ENCODE results near the gene ANO7.
"Not testable (repeated sequence)": the region's sequence is repeated elsewhere in the genome, so short reads cannot be mapped to it uniquely, and the experiment has no call there.

ANO7 gene

DNA sequence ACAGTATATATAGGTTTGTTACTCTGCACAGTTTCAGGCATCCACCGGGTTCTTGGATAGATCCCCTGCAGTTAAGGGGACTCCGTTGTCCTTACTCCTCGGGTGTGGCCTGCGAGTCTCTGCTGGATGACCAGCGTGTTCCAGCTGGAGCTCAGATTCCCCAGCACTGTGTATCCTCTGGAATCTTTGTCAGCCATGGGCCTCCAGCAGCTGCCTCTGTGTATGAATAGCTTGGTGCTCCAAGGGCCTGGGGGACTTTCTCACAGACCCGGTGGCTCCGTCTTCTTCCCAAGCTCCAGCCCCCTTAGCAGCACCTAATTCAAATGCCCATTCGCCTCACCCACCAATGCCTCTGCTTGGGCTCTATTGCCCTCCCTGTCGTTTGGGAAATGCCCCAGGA, 6.3 kb downstream of the ANO7 start:
- DNase-seq = no peak

- no peak for DNase-seq
Observed at GRCh38 chr2:241195506-241196130, 7.1 kb downstream of the ANO7 start.

DNA sequence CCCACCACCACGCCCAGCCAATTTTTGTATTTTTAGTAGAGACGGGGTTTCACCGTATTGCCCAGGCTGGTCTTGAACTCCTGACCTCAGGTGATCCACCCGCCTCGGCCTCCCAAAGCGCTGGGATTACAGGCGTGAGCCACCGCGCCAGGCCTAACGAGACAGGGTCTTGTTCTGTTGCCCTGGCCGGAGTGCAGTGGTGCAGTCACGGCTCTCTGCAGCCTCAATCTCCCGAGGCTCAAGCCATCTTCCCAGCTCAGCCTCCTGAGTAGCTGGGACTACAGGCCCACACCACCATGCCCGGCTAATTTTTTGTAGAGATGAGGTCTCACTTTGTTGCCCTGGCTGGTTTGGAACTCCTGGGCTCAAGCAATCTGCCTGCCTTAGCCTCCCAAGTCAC, 8.8 kb downstream of the ANO7 start:
- DNase-seq = not testable (repeated sequence)

- DNase-seq = no peak
Observed at GRCh38 chr2:241197947-241198346, 9.5 kb downstream of the ANO7 start.

DNA sequence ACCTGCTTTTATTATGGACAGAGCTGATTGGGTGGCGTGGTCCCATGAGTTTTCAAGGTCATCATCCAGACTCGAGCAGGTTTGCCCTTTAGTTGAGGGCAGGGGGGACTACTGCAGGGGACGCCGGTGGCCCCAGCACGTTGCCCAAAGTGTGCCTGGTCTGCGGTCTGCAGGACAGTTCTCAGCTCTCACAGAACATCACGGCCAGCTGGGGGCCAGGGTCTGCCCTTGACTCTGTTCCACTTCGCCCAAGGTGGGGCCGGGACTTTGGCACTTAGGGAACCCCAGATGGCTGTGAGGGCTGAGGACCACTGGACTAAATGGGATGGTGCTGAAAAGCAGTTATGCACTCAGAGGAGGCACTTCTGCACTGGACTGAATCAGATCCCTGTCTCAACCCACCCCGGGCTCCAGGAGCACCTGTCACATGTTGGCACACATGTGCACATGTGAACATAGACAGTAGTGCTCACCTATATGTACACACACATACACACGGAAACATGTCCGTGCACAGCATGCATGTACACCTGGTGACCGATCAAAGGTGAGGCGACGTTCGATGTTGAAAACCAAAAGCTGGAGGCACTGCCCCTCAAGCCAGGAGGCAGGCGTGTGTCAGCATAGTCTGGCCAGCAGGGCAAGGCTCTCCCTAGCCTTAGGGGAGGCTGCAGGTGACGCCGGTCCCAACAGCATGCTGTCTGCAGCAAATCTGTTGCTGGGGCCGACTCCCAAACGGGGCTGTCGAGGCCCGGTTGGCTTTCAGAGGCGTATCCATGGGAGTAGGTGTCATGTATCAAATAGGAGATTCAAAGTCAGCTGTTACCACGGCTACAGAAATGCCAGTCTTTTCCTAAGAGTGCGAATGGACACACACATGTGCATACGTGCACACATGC, 10.2 kb downstream of the ANO7 start:
- no peak for DNase-seq

DNA sequence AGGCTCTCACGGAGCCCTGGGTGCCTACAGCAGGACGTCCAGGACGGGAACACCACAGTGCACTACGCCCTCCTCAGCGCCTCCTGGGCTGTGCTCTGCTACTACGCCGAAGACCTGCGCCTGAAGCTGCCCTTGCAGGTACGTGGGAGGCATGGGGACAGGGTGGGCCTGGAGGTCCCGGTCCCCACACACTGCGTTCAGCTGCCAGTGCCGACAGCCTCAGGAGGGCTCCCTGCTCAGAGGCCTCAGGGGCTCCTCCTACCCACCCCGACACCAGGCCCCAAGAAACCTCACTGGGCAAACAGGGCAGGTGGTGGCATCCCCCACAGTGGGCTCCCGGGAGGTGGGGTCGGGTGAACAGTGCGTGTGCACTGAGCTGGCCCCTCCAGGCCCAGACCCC, 10.8 kb downstream of the ANO7 start:
- DNase-seq = no peak

DNA sequence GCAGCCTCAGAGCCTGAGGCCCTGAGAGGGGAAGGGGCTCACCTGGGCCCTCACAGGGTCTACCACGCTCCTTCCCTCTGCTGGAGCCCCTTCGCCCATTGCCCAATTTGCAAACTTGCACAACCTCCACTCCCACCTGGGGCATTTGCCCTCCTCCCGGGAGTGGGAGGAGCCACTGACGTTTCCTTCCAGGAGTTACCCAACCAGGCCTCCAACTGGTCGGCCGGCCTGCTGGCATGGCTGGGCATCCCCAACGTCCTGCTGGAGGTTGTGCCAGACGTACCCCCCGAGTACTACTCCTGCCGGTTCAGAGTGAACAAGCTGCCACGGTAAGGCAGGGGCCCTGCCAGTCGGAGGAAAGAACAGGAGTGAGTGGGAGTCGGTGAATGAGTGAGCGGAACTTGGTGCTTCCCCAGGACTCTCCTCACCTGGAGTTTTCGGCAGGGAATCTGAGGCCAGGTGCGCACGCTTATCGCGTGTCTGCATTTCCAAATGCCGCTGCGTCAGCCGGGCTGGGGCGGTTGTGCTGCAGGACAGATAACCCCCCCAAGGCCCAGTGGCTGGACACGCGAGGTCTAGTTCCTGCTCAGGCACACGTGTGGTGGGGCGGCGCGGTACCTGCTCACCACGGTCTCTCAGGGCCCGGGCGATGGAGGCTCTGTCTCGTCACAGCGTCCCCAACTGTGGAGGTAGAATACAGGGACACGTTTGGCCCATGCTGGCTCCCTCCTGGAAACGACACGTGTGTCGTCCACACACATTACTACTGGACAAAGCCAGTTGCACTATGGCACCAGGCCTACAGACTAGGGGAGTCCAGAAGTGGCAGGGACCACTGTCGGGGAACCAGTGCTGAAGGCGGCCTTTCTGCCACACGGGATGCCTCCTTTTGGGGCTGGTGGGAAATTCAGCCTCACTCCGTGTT, 11.7 kb downstream of the ANO7 start:
- no peak for DNase-seq

GRCh38 chr2:241200822-241201395, 12.4 kb downstream of the ANO7 start:
- DNase-seq = no peak

DNA sequence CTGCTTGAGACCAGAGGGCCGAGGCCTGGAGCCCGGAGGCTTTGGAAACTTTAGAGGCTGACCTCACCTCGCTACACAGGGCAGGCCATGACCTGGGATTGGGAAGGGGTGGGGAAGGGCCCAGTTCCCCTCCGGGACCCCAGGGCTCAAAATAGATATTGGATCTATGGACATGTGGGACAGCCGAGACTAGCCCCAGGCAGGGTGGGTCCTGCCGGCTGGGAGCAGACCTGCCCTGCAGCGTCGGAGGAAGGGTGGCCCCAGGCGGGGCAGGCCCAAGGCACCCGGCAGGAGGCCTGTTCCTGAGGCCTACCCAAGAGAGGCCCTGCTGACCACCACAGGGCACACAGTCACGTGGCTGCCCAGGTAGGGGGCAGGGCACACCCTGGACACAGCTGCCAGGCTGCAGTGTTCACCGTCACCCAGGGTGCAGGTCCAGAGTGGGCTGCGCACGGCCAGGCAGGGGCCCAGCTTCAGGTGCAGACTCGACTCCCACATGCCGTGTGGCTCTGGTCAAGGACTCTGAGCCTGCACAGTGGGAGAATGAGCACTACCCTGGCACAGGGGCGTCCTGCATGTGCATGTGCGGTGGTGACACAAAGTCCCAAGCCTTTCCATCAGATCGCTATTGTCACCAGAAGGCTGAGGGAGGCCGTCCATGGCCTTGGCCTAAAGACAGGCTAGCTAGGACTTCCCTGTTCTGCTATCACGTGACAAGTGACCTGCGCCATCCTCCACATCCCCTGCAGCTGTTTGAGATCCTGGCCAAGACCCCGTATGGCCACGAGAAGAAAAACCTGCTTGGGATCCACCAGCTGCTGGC, 13.2 kb downstream of the ANO7 start:
- no peak for DNase-seq

- DNase-seq = no peak
Observed at GRCh38 chr2:241202268-241202585, 13.8 kb downstream of the ANO7 start.

GRCh38 chr2:241202681-241203080, 14.2 kb downstream of the ANO7 start:
- no peak for DNase-seq

DNA sequence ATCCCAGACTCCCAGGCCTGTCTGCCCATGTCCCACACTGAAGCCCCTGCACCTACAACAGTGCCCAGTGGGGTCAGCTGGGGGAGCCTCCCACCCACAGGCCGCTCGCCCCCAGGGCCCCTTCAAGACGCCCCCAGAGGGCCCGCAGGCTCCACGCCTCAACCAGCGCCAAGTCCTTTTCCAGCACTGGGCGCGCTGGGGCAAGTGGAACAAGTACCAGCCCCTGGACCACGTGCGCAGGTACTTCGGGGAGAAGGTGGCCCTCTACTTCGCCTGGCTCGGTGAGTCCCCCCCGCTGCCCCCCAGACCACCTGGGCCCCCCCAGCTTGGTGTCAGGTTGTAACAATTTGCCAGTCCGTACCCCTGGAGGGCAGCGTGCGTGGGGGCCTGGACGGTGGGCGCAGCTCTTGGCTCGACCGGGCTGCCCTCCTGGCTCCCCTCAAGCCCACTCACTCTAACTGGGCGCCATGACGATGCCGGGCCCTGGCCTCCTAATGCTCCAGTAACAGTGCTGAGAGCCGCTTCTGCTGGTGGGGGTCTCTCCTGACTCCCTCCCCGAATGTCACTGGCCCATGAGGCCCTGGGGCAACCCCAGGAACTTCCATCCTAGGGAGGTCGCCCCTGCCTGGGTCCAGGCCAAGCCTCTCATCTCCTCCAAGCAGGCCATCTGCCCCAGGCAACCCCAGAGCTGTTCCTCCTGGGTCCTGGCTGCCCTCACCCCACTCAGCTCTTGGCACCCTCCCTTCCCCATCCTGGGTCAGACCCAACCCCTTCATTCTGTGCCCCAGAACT, 14.9 kb downstream of the ANO7 start:
- no peak for DNase-seq

GRCh38 chr2:241204010-241204384, 15.5 kb downstream of the ANO7 start:
- no peak for DNase-seq

DNA sequence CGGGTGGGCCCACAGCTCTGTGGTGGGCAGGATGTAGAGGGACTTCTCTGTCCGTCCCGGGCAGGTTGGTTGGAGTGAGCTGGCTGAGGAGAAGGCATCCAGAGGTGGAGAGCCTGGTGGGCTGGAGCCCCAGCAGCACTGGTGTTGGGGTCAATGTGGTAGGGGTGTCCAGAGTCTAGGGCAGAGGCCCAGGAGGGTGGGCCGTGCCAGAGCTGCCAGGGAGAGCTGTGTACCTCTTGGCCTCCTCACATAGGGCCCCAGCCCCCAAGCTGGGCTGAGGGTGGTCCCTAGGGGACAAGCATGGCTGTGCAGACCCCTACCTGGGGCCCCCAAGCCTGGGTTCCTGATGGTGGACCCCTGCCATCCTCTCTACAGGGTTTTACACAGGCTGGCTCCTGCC, 16.0 kb downstream of the ANO7 start:
- DNase-seq = no peak

DNA sequence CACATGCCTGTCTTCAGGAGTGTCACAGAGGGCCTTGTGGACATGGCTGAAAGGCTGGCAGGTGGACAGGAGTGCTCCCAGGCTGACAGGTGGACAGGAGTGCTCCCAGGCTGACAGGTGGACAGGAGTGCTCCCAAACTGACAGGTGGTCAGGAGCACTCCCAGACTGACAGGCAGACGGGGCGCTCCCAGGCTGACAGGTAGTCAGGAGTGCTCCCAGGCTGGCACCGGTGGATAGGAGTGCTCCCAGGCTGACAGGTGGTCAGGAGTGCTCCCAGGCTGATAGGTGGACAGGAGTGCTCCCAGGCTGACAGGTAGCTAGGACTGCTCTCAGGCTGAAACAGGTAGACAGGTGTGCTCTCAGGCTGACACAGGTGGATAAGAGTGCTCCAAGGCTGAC, 16.6 kb downstream of the ANO7 start:
- no peak for DNase-seq

DNA sequence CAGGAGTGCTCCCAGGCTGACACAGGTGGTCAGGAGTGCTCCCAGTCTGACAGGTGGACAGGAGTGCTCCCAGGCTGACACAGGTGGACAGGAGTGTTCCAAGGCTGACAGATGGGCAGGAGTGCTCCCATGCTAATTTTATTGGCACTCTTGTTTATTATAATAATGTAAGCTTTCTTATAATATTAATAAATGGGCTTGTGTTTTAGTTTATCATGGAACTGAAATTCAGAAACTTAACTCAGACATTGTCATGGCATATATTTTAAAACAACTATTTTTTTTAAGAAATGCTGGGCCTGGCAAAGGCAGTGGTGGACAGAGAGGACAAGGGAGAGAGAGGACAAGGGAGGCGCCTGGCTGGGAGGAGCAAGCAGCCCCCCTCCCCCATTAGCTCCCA, 18.7 kb downstream of the ANO7 start:
- DNase-seq = no peak

DNA sequence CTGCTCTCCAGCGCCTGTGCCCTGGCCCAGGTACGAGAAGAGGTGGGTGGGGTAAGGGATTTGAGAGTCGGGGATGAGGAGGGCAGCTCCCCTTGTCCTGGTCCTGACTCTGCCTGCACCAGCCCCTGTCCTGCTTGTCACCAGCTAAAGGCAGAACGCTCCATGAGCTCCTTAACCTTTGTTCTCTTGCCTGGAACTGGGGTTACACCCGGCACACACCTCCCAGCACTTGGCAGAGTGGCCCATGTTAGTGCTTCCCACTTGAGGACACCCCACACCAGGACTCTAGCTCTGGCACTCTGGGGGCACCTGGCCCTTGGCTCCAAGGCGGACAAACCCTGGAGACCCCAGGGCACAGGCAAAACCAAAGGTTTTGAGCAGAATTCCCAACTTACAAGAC, 19.2 kb downstream of the ANO7 start:
- no peak for DNase-seq

GRCh38 chr2:241208058-241208457, 19.6 kb downstream of the ANO7 start:
- DNase-seq = no peak

DNA sequence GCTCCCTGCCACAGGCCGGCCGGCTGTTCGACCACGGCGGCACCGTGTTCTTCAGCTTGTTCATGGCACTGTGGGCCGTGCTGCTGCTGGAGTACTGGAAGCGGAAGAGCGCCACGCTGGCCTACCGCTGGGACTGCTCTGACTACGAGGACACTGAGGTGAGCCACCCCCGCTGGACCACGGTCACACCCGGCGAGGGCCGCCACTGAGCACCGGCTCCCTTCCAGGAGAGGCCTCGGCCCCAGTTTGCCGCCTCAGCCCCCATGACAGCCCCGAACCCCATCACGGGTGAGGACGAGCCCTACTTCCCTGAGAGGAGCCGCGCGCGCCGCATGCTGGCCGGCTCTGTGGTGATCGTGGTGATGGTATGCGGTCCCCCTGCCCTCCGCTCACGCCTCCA, 20.8 kb downstream of the ANO7 start:
- no peak for DNase-seq

DNA sequence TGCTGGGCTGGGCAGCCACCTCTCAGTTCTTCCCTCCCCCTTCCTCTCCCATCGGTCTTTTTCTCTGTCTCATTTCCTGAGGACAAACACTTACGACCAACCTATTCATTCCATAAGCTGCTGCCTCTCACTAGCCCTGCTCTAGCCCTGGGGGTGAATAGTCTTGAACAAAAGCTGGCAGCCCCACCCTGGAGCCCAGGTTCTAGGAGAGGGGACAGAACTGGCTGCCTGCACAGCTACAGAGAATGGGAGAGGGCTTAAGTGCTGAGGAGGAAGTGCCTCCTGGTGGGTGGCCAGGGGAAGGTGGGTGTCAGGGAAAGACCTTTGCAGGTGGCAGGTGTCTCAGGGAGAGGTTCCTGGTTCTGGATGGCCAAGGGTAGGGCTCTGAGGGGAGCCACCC, 22.8 kb downstream of the ANO7 start:
- DNase-seq = no peak

- no peak for DNase-seq
Observed at GRCh38 chr2:241213041-241213440, 24.6 kb downstream of the ANO7 start.

GRCh38 chr2:241213567-241213966, 25.1 kb downstream of the ANO7 start:
- no peak for DNase-seq
